K562 (cell line): ENCODE results near the gene SPRYD3. TPM values are rescaled to one million over a fixed set of nuclear protein-coding genes. Genes with fewer than 3 reads are reported as not detected.

ENCODE experiments used
- CREB5 ChIP-seq: fragments of 250-450 bp; sonication (Bioruptor Pico); IDR thresholded peaks from 2 replicates; pipeline ENCODE4 v1.5.0; 2020; ENCODE audit warnings: mild to moderate bottlenecking
- CTBP1 ChIP-seq: fragments of 450-650 bp; IDR thresholded peaks from 2 replicates; pipeline ENCODE4 v1.6.1; 2016; ENCODE audit warnings: borderline replicate concordance
- DIDO1 ChIP-seq: fragments of 450-650 bp; IDR thresholded peaks from 2 replicates; pipeline ENCODE4 v1.6.1; 2016; ENCODE audit warnings: low read depth, missing biosample characterization, missing genetic modification characterization
- E2F4 ChIP-seq: sonication (generic); formaldehyde crosslinking; IDR thresholded peaks from 2 replicates; pipeline ENCODE4 v1.8.0; 2022; ENCODE audit warnings: mild to moderate bottlenecking, low read depth, missing genetic modification reagents
- ETV5 ChIP-seq: sonication (generic); formaldehyde crosslinking; IDR thresholded peaks from 2 replicates; pipeline ENCODE4 v1.4.0; 2020; ENCODE audit warnings: low read depth, mild to moderate bottlenecking, missing genetic modification reagents
- EWSR1 ChIP-seq: fragments of 450-650 bp; IDR thresholded peaks from 2 replicates; pipeline ENCODE4 v1.6.1; 2018; ENCODE audit warnings: borderline replicate concordance, mild to moderate bottlenecking, low read depth, moderate library complexity; ENCODE audit not compliant: partially characterized antibody
- FOXK1 ChIP-seq: sonication (generic); formaldehyde crosslinking; IDR thresholded peaks from 2 replicates; pipeline ENCODE4 v1.8.0; 2022; ENCODE audit warnings: missing genetic modification reagents, mild to moderate bottlenecking, borderline replicate concordance
- KDM1A ChIP-seq, 2 experiments: fragments of 450-650 bp; IDR thresholded peaks; 2 replicates each; pipeline ENCODE4 v1.6.1; 2016; ENCODE audit warnings: mild to moderate bottlenecking in 2 of 2
- MAZ ChIP-seq, 2 experiments: fragments of 450-650 bp in 1 of 2; sonication (generic) in 1 of 2; formaldehyde crosslinking; IDR thresholded peaks in 1 of 2; conservative IDR thresholded peaks in 1 of 2; 2 replicates each; pipeline versions ENCODE4 v1.4.0 to v1.5.0; 2020; ENCODE audit warnings: mild to moderate bottlenecking in 1 of 2, missing genetic modification reagents in 1 of 2
- NFE2L1 ChIP-seq: fragments of 450-650 bp; IDR thresholded peaks from 2 replicates; pipeline ENCODE4 v1.6.1; 2016; ENCODE audit warnings: missing genetic modification characterization, low read depth, mild to moderate bottlenecking, missing compliant biosample characterization, moderate library complexity, borderline replicate concordance
- NFIC ChIP-seq: fragments of 450-650 bp; IDR thresholded peaks from 2 replicates; pipeline ENCODE4 v1.6.1; 2017; ENCODE audit warnings: mild to moderate bottlenecking, inconsistent platforms
- RB1 ChIP-seq: fragments of 450-650 bp; IDR thresholded peaks from 2 replicates; pipeline ENCODE4 v1.6.1; 2017; ENCODE audit warnings: low read depth, mild to moderate bottlenecking
- TARDBP ChIP-seq: fragments of 450-650 bp; IDR thresholded peaks from 2 replicates; pipeline ENCODE4 v1.6.1; 2016
- TCF7L2 ChIP-seq: fragments of 150-350 bp; IDR thresholded peaks from 2 replicates; pipeline ENCODE4 v1.6.1; 2016; ENCODE audit warnings: low read depth, mild to moderate bottlenecking, low read length, moderate library complexity
- TEAD1 ChIP-seq, 2 experiments: fragments of 450-650 bp in 1 of 2; sonication (generic) in 1 of 2; formaldehyde crosslinking; IDR thresholded peaks; 2 replicates each; pipeline versions ENCODE4 v1.4.0 to v1.8.0; 2020 to 2022; ENCODE audit warnings: mild to moderate bottlenecking in 2 of 2, missing genetic modification reagents in 1 of 2
- TFE3 ChIP-seq: fragments of 450-650 bp; formaldehyde crosslinking; IDR thresholded peaks from 2 replicates; pipeline ENCODE4 v1.4.0; 2020; ENCODE audit warnings: mild to moderate bottlenecking, mixed read lengths
- ZNF140 ChIP-seq: fragments of 250-450 bp; sonication (Bioruptor Pico); IDR thresholded peaks from 2 replicates; pipeline ENCODE4 v1.8.0; 2021; ENCODE audit warnings: moderate library complexity, mild to moderate bottlenecking, inconsistent platforms
- ZNF592 ChIP-seq: fragments of 450-650 bp; IDR thresholded peaks from 2 replicates; pipeline ENCODE4 v1.6.1; 2017; ENCODE audit warnings: antibody characterized with exemption, mild to moderate bottlenecking
- ZNF717 ChIP-seq: fragments of 250-450 bp; sonication (Bioruptor Pico); IDR thresholded peaks from 2 replicates; pipeline ENCODE4 v1.5.0; 2021
- polyA plus RNA-seq, 8 experiments: library from polyadenylated mRNA; depleted of rRNA in 4 of 8; stranded (reverse) in 5 of 8; unstranded in 3 of 8; fragments of >200 nt; fragmentation: Nextera tagmentation in 2 of 8; fragmentation: Illumina TruSeq in 1 of 8; extraction: Ambion mirVana in 2 of 8; extraction: Trizol in 1 of 8; gene quantifications; 2 replicates each; pipeline versions ENCODE4 v1.2.1 to v1.2.3, GENCODE V29; 2011 to 2014; ENCODE audit warnings: inconsistent platforms in 1 of 8, missing spikeins in 1 of 8
- total RNA-seq, 7 experiments: library from RNA; depleted of rRNA in 6 of 7; stranded (reverse); fragments of >200 nt in 6 of 7; fragmentation: Illumina TruSeq in 2 of 7; extraction: Trizol in 2 of 7; gene quantifications; 2 replicates each; pipeline versions ENCODE4 v1.2.1 to v1.2.3, GENCODE V29; 2011 to 2021; ENCODE audit warnings: low replicate concordance in 1 of 7

The SPRYD3 gene
- total and polyA plus RNA-seq, 9 of the 15 experiments (the other 6 are each of a cell fraction or from before 2014, with no cell fraction given) = 1.5 to 13.6 (median 7.6) TPM

DNA sequence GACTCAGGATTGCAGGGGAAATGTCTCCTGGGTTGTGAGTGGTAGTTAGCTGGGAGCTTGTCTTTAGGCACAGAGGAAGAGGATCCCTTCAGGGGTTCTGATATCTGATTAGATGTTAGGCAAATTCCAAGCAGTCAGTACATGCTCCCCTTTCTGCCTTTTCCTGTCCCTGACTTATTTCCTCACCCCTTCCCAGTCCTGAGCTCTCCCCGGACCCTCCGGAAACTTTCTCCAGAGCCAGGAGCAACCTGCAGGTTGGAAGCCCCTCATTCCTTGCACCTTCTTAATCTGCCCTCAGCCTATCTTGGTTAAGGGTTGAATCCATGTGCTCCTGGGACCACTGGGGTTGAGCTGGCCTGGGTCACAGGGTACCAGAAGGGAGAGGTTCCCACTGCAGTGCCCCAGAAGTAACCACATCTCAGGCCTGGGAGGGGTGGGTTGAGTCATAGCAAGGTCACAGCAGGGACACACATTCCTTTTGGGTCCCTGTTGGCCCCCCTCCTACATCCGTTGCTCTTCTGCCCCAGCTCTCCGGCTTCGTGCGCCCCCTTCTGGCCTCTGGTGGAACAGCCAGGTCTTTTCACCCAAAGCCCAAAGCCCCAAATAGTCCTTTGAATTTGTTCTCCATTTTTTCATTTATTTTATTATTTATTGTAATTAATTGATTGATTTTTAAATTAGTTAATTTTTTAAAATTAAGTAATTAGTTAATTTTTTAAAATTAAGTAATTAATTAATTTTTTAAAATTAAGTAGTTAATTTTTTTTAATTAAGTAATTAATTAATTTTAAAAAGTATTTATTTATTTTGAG is 20.1 kb upstream of the SPRYD3 start (continued):
- no peak for TF ChIP-seq TFE3
- peak; percentile 59 for TF ChIP-seq ZNF592
- no peak for TF ChIP-seq TARDBP
- TF ChIP-seq NFE2L1 = no peak
- peak; percentile 77 for TF ChIP-seq CTBP1
- TF ChIP-seq TEAD1 (CRISPR knock-in tag; IDR thresholded peaks at IDR 0.05) = peak; percentile 62 to 69; a peak in 1 of 4 replicates
- TF ChIP-seq ZNF140 = no peak
- TF ChIP-seq TCF7L2 = 0 out of 2 replicates have a peak, but pooled peaks have one; percentile 30
- peak; percentile 93 for TF ChIP-seq ETV5
- 0 out of 2 replicates have a peak, but pooled peaks have one; percentile 17 for TF ChIP-seq NFIC
- TF ChIP-seq MAZ (CRISPR knock-in tag; conservative IDR thresholded peaks at IDR 0.05 in 1 of 2, IDR thresholded peaks at IDR 0.05 in 1 of 2) = peak; percentile 58 to 86
- peak; percentile 58 for TF ChIP-seq RB1
- peak in 1 of 2 experiments; percentile 52; a peak in 1 of 4 replicates for TF ChIP-seq KDM1A (IDR thresholded peaks at IDR 0.05)
- no peak for TF ChIP-seq EWSR1
- TF ChIP-seq CREB5 (CRISPR knock-in tag) = no peak
- 0 out of 2 replicates have a peak, but pooled peaks have one; percentile 30 for TF ChIP-seq E2F4 (CRISPR knock-in tag)
- TF ChIP-seq DIDO1 (tag) = no peak
- TF ChIP-seq FOXK1 = no peak
- TF ChIP-seq ZNF717 (CRISPR knock-in tag) = no peak
